GM18861 (cell line): ENCODE data around the gene PPP4R3A.

ENCODE experiments used
- ATAC-seq: cut with Tn5 transposase; IDR thresholded peaks from one replicate; pipeline ENCODE4 v1.9.1; 2021; ENCODE audit not compliant: unreplicated experiment

PPP4R3A gene

GRCh38 chr14:91506226-91506625, 3.9 kb downstream of the PPP4R3A start:
- no peak for ATAC-seq

GRCh38 chr14:91503000-91503504, 7.1 kb downstream of the PPP4R3A start:
- ATAC-seq, result no peak

GRCh38 chr14:91501951-91502930, 7.9 kb downstream of the PPP4R3A start:
- no peak for ATAC-seq

GRCh38 chr14:91501348-91501747, 8.8 kb downstream of the PPP4R3A start:
- no peak for ATAC-seq

- ATAC-seq, result no peak
Measured at GRCh38 chr14:91496790-91497189, 13.3 kb downstream of the PPP4R3A start.

GRCh38 chr14:91494392-91495065, 15.6 kb downstream of the PPP4R3A start:
- ATAC-seq, result peak; percentile 37

- ATAC-seq, result no peak
Measured at GRCh38 chr14:91493169-91493568, 16.9 kb downstream of the PPP4R3A start.

- no peak for ATAC-seq
Measured at GRCh38 chr14:91484744-91485143, 25.4 kb downstream of the PPP4R3A start.

GRCh38 chr14:91484186-91484585, 25.9 kb downstream of the PPP4R3A start:
- ATAC-seq, result no peak

- ATAC-seq, result no peak
Measured at GRCh38 chr14:91482263-91483013, 27.7 kb downstream of the PPP4R3A start.

- ATAC-seq, result no peak
Measured at GRCh38 chr14:91477388-91477787, 32.7 kb downstream of the PPP4R3A start.

- no peak for ATAC-seq
Measured at GRCh38 chr14:91473046-91473445, 37.1 kb downstream of the PPP4R3A start.

- no peak for ATAC-seq
Measured at GRCh38 chr14:91470216-91470615, 39.9 kb downstream of the PPP4R3A start.

- no peak for ATAC-seq
Measured at GRCh38 chr14:91466192-91466591, 43.9 kb downstream of the PPP4R3A start.

GRCh38 chr14:91464615-91465205, 45.4 kb downstream of the PPP4R3A start:
- ATAC-seq, result no peak

- no peak for ATAC-seq
Measured at GRCh38 chr14:91458612-91459011, 51.5 kb downstream of the PPP4R3A start.

- ATAC-seq, result no peak
Measured at GRCh38 chr14:91456283-91456682, 53.8 kb downstream of the PPP4R3A start.

GRCh38 chr14:91454580-91454979, 55.5 kb downstream of the PPP4R3A start:
- no peak for ATAC-seq

- ATAC-seq, result no peak
Measured at GRCh38 chr14:91454155-91454554, 56.0 kb downstream of the PPP4R3A start.

GRCh38 chr14:91453744-91454143, 56.4 kb downstream of the PPP4R3A start:
- ATAC-seq, result no peak
